Mesendoderm (in vitro differentiated cells): ENCODE data around the gene NTN3.

ENCODE experiments used
- DNase-seq: peaks from one replicate; pipeline ENCODE4 v3.0.0; 2013
- H2AK5ac ChIP-seq: 2 replicates; pipeline ENCODE4 v1.6.1; 2013; ENCODE audit warnings: low read length, inconsistent platforms
- H2BK120ac ChIP-seq: 2 replicates; pipeline ENCODE4 v1.6.1; 2013; ENCODE audit warnings: low read depth, mild to moderate bottlenecking, low read length, moderate library complexity, mixed read lengths
- H2BK15ac ChIP-seq: replicated peaks from 2 replicates; pipeline ENCODE4 v1.6.1; 2013; ENCODE audit warnings: low read depth, mild to moderate bottlenecking, moderate library complexity
- H2BK5ac ChIP-seq: 2 replicates; pipeline ENCODE4 v1.6.1; 2013; ENCODE audit warnings: low read length, inconsistent platforms
- H3K18ac ChIP-seq: 2 replicates; pipeline ENCODE4 v1.6.1; 2013; ENCODE audit warnings: mild to moderate bottlenecking, low read length, mixed read lengths
- H3K23ac ChIP-seq: one replicate; pipeline ENCODE4 v1.6.1; 2013; ENCODE audit warnings: low read length
- H3K27ac ChIP-seq: 2 replicates; pipeline ENCODE4 v1.5.1; 2013; ENCODE audit warnings: low read depth, mild to moderate bottlenecking, inconsistent platforms, low read length, moderate library complexity
- H3K27me3 ChIP-seq: 2 replicates; pipeline ENCODE4 v1.6.1; 2013; ENCODE audit warnings: low read length, control low read depth, mild to moderate bottlenecking, inconsistent platforms; ENCODE audit not compliant: insufficient read depth, poor library complexity
- H3K36me3 ChIP-seq: 2 replicates; pipeline ENCODE4 v1.6.1; 2013; ENCODE audit warnings: low read length, inconsistent platforms; ENCODE audit not compliant: control insufficient read depth, insufficient read depth
- H3K4ac ChIP-seq: one replicate; pipeline ENCODE4 v1.6.1; 2013; ENCODE audit warnings: low read depth, mild to moderate bottlenecking, low read length, moderate library complexity
- H3K4me1 ChIP-seq: 2 replicates; pipeline ENCODE4 v1.6.1; 2013; ENCODE audit warnings: low read depth, low read length, inconsistent platforms; ENCODE audit not compliant: control insufficient read depth
- H3K4me2 ChIP-seq: 2 replicates; pipeline ENCODE4 v1.6.1; 2013; ENCODE audit warnings: low read length
- H3K4me3 ChIP-seq: 2 replicates; pipeline ENCODE4 v1.5.1; 2013; ENCODE audit warnings: mild to moderate bottlenecking, low read length
- H3K56ac ChIP-seq: one replicate; pipeline ENCODE4 v1.6.1; 2013; ENCODE audit warnings: low read length
- H3K79me1 ChIP-seq: 2 replicates; pipeline ENCODE4 v1.6.1; 2013; ENCODE audit warnings: low read length, inconsistent platforms
- H3K79me2 ChIP-seq: 2 replicates; pipeline ENCODE4 v1.6.1; 2013; ENCODE audit warnings: mild to moderate bottlenecking, low read length; ENCODE audit not compliant: control insufficient read depth, insufficient read depth
- H3K9ac ChIP-seq: 2 replicates; pipeline ENCODE4 v1.6.1; 2013; ENCODE audit warnings: low read length, inconsistent platforms
- H4K5ac ChIP-seq: one replicate; pipeline ENCODE4 v1.6.1; 2013; ENCODE audit warnings: low read length
- H4K8ac ChIP-seq: one replicate; pipeline ENCODE4 v1.6.1; 2013; ENCODE audit warnings: low read depth, mild to moderate bottlenecking, control low read depth, low read length, moderate library complexity
- WGBS: extraction: QIAGEN DNeasy Blood & Tissue Kit; methylation state at CpG from one replicate; pipeline ENCODE4 v1.1.7; 2013; ENCODE audit warnings: low lambda C conversion rate, missing lambda C conversion rate; ENCODE audit not compliant: insufficient coverage; ENCODE audit errors: extremely low coverage; 5-methylcytosine and 5-hydroxymethylcytosine counted together

NTN3 gene

DNA sequence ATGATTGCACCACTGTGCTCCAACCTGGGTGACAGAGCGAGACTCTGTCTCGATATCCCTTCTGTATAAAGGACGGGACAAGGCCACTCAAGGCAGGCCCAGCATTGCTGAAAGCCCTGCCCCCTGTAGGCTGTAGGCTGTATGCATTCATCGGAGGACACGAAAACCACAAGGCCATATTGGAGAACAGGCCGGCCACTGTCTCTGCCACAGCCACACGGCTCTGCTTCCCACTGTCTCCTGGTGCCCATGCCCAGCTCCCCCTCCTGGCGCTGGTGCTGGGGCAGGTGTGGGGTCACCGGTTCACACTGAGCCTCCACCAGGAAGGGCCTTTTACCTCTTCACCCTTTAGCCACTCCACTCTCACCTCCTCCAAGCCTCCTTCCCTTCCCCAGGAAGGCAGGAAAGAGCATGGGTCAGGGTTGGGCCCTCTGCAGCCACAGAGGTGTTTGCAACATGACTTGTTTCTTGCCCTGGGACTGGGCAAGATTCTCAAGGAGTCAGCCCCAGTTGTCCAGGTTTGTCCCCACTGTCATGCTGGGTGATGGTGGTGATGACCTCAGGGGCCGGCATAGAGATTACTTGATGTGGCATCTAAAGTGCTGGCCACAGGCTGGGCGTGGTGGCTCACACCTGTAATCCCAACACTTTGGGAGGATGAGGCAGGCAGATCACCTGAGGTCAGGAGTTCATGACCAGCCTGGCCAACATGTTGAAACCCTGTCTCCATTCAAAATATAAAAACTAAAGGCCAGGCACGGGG is 5.3 kb upstream of the NTN3 start:
- H2BK120ac ChIP-seq = no peak overlapping the region
- H3K4ac ChIP-seq = no peak overlapping the region
- peaks cover 4% of the 10 kb centered on the region for H3K27me3 ChIP-seq
- H2BK15ac ChIP-seq = no peak overlapping the region
- no peak overlapping the region for H2BK5ac ChIP-seq
- H3K36me3 ChIP-seq = no peaks in the 10 kb centered on the region
- no peak overlapping the region for H3K27ac ChIP-seq
- H4K8ac ChIP-seq = no peak overlapping the region
- no peak overlapping the region for H2AK5ac ChIP-seq
- H3K4me2 ChIP-seq = no peak overlapping the region
- no peak overlapping the region for H3K56ac ChIP-seq
- peaks cover under 1% of the 10 kb centered on the region for H3K79me2 ChIP-seq
- H4K5ac ChIP-seq = no peak overlapping the region
- H3K4me1 ChIP-seq = peaks cover under 1% of the 10 kb centered on the region
- H3K23ac ChIP-seq = no peak overlapping the region
- no CpG with 5 or more reads among the region's 12 CpGs for WGBS
- peaks cover 3% of the 10 kb centered on the region for H3K79me1 ChIP-seq
- H3K9ac ChIP-seq = no peak overlapping the region
- DNase-seq = peak; percentile 56
- H3K18ac ChIP-seq = no peak overlapping the region
- H3K4me3 ChIP-seq = no peak overlapping the region

DNA sequence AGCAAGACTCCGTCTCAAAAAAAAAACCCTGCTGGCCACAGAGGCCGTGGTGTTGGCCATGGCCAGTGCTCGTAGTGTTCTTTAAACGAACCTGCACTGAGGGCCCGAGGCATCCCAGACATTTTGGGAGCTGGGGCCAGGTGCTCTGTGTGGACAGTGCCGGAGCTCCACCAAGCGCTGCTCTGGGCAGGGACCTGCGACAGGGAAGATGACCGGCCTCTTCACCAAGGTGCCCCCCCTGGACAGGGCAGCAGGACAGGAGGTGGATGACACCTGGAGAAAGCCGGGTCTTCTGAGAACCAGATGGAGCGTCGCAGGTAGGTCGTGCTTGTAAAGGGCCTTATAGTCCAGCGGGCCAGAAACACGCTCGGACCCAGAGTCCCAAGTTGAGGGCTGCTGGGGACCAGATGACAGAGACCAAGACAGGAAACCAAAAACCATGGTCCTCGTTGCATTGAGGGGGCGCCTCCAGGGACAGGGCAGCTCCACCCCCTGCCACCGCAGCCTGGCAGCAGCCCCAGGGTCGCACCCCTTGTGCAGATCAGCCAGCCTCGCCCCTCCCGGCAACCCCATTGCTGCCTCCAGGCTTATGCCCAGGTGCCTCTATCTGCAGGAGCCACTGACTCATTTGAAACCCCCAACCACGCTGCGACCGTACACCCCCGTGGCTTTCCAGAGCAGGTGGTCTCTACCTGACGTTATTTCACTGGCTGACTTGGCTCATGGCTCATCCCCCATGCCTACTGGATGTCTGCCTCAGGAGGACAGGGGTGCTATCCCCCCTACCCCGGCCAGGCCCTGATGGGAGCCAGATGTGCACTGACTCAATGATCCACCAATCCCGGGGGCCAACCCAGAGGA is 4.2 kb upstream of the NTN3 start:
- no peak overlapping the region for H2AK5ac ChIP-seq
- WGBS = no CpG with 5 or more reads among the region's 29 CpGs

DNA sequence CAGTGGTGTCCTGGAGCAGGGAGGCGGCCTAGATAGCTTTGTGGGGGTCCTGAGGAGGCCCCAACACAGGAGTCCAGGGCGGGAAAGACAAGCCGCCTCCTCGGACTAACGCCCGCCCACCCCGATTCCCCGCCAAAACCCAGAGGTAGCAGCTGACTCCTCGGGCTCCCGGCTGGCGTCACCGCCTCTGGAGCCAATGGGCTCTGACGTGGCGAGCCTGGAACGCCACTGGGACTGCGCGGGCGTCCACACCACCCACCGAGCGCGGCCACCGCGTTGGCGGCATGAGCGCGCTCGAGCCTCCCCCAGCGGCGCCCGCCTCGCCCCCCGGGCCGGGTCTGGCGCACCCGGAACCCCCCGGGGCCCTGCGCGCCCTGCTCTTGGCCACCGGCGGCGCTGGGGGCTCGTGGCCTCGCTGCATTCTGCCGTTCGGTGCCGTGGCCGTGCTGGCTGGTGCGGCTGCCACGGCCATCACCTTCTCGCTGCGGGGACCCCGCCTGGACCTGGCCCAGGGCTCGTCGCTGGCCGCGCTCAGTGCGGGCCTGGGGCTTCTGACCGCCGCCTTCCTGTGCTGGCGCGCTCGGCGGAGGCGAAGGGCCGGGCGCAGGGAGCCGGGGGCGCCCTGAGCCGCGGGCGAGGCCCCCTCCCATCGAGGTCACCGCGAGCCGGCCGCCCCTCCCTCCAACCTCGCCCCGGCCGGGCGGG is 3.4 kb upstream of the NTN3 start:
- Histone ChIP-seq H3K4me2 (peak overlapping the region; percentile 58), H2BK120ac (no peak overlapping the region), H3K18ac (peak overlapping the region; percentile 51), H2BK5ac (no peak overlapping the region), H3K27ac (no peak overlapping the region), H4K5ac (no peak overlapping the region), H3K79me1 (no peaks in the 10 kb centered on the region), H3K23ac (no peak overlapping the region), H3K56ac (peak overlapping the region; percentile 85), H3K4ac (peak overlapping the region; percentile 90), H2AK5ac (no peak overlapping the region), H3K9ac (peak overlapping the region; percentile 76), H4K8ac (no peak overlapping the region), H2BK15ac (no peak overlapping the region), H3K4me3 (no peak overlapping the region), H3K79me2 (no peaks in the 10 kb centered on the region), H3K36me3 (no peaks in the 10 kb centered on the region), H3K27me3 (peaks cover 9% of the 10 kb centered on the region), H3K4me1 (no peaks in the 10 kb centered on the region)
- peak; percentile 68 for DNase-seq
- WGBS = no CpG with 5 or more reads among the region's 80 CpGs

More for the DNA sequence above, 4.2 kb upstream of the NTN3 start:
- Histone ChIP-seq H3K79me1 (no peaks in the 10 kb centered on the region), H3K4me1 (no peaks in the 10 kb centered on the region), H3K27me3 (peaks cover 7% of the 10 kb centered on the region), H3K4me3 (no peak overlapping the region), H3K27ac (no peak overlapping the region), H2BK120ac (no peak overlapping the region), H3K4ac (no peak overlapping the region), H3K56ac (peak overlapping the region; percentile 60), H4K8ac (no peak overlapping the region), H3K4me2 (no peak overlapping the region), H3K36me3 (no peaks in the 10 kb centered on the region), H3K18ac (no peak overlapping the region), H4K5ac (no peak overlapping the region), H2BK5ac (no peak overlapping the region), H3K9ac (peak overlapping the region; percentile 54), H2BK15ac (no peak overlapping the region), H3K23ac (no peak overlapping the region), H3K79me2 (no peaks in the 10 kb centered on the region)
- no peak for DNase-seq

DNA sequence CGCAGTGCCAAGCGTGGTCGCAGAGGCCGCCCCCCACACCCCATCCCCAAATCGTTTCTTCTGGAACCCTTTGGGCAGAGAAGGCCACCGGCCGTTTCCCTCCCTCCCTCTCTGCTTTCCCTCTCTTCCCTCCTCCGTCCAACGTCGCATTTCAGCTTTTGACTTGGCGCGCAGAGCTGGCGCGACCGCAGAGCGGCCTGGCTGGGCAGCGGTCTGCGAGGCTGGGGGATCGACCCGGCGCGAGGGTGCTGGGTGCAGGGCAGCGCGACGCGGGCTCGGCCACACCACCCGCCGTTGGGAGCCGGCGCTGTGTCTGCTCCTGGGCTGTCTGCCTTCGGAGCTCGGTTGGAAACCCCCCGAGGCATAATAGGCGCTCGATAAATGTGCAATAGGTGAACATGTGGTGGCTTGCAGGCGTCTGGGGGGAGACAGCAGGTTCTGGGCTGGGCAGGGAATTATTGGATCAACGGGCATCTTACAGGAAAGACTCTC is 2.8 kb upstream of the NTN3 start:
- Histone ChIP-seq H3K56ac (peak overlapping the region; percentile 85), H3K79me2 (no peaks in the 10 kb centered on the region), H2BK15ac (no peak overlapping the region), H4K8ac (no peak overlapping the region), H3K36me3 (no peaks in the 10 kb centered on the region), H3K27ac (no peak overlapping the region), H3K9ac (peak overlapping the region; percentile 76), H2BK5ac (no peak overlapping the region), H2BK120ac (no peak overlapping the region), H4K5ac (no peak overlapping the region), H3K27me3 (peaks cover 9% of the 10 kb centered on the region), H2AK5ac (no peak overlapping the region), H3K4me1 (no peaks in the 10 kb centered on the region), H3K18ac (peak overlapping the region; percentile 51), H3K4me3 (no peak overlapping the region), H3K4me2 (peak overlapping the region; percentile 58), H3K79me1 (no peaks in the 10 kb centered on the region), H3K23ac (no peak overlapping the region), H3K4ac (peak overlapping the region; percentile 90)
- DNase-seq = peak; percentile 22
- WGBS = no CpG with 5 or more reads among the region's 38 CpGs

DNA sequence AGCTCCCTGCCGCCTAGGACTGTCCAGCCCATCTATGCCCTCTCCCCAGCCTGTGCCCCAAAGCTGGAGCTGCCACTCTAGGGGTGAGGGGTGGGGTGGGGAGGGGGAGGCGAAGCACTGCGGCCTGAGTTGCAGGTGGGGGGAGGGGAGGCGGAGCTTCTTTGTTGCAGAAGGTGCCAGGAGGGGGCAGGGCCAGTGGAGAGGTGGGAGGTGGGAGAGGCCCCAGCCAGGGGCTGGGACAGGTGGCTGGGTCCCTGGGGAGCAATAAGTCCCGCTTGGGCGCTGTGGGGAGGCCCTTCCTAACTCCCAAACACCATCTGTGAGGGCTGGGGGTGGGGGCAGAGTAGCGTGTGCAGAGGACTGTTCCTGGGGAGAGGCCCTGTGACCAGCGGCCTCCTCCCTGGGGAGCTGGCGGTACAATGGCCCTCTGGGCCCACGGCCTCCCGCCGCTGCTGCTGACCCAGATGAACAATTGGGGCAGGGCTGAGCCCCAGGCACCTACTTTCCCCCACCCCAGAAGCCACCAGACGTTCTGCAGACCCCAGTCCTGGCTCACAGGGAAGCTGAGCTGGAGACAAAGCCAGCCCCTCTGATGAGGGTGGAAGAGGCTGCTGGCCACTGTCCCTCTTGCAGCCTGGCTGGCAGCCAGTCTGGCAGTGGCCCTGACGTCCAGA is 2.2 kb upstream of the NTN3 start:
- Histone ChIP-seq H3K9ac (peak overlapping the region; percentile 76), H3K79me2 (no peaks in the 10 kb centered on the region), H3K23ac (no peak overlapping the region), H2AK5ac (no peak overlapping the region), H3K27ac (no peak overlapping the region), H4K5ac (no peak overlapping the region), H4K8ac (no peak overlapping the region), H2BK5ac (no peak overlapping the region), H2BK120ac (no peak overlapping the region), H3K18ac (no peak overlapping the region), H3K27me3 (peaks cover 9% of the 10 kb centered on the region), H3K4me3 (no peak overlapping the region), H3K4ac (no peak overlapping the region), H3K4me1 (no peaks in the 10 kb centered on the region), H3K36me3 (no peaks in the 10 kb centered on the region), H3K79me1 (no peaks in the 10 kb centered on the region), H3K4me2 (no peak overlapping the region), H2BK15ac (no peak overlapping the region), H3K56ac (peak overlapping the region; percentile 85)
- WGBS = no CpG with 5 or more reads among the region's 14 CpGs
- no peak for DNase-seq
